ENCODE data around the gene ARHGEF28.

Gene ARHGEF28

GRCh38 chr5:73625944-73626811 is at the start of gene ARHGEF28:
Gene ARHGEF28, plus strand, starts transcription at chr5:73626196. Its CDS starts 58,656 bp downstream, at chr5:73684852.
- in situ Hi-C loops (cut with MboI; ENCODE audit: low sequenced_read_pairs), result no loop called here

GRCh38 chr5:73582285-73583145 is 43.5 kb upstream of the ARHGEF28 start:
- in situ Hi-C loops (cut with MboI; ENCODE audit: low sequenced_read_pairs), result loop anchor here (25.0 kb wide), 2 partner anchors 205 to 1080 kb away; no protein-coding TSS in a partner anchor

GRCh38 chr5:73587923-73588322 is 38.1 kb upstream of the ARHGEF28 start:
- in situ Hi-C loops (cut with MboI; ENCODE audit: low sequenced_read_pairs), result loop anchor here (25.0 kb wide), 2 partner anchors 199 to 1074 kb away; no protein-coding TSS in a partner anchor

GRCh38 chr5:73591102-73591695 is 34.8 kb upstream of the ARHGEF28 start:
- in situ Hi-C loops (cut with MboI; ENCODE audit: low sequenced_read_pairs), result loop anchor here (25.0 kb wide), 2 partner anchors 196 to 1071 kb away; no protein-coding TSS in a partner anchor

- in situ Hi-C loops (cut with MboI; ENCODE audit: low sequenced_read_pairs), result loop anchor here (25.0 kb wide), 2 partner anchors 195 to 1070 kb away; no protein-coding TSS in a partner anchor
Observed at GRCh38 chr5:73591698-73592501, 34.1 kb upstream of the ARHGEF28 start.

- in situ Hi-C loops (cut with MboI; ENCODE audit: low sequenced_read_pairs), result loop anchor here (25.0 kb wide), 2 partner anchors 195 to 1070 kb away; no protein-coding TSS in a partner anchor
Observed at GRCh38 chr5:73592551-73592950, 33.4 kb upstream of the ARHGEF28 start.

- in situ Hi-C loops (cut with MboI; ENCODE audit: low sequenced_read_pairs), result loop anchor here (25.0 kb wide), 2 partner anchors 190 to 1065 kb away; no protein-coding TSS in a partner anchor
Observed at GRCh38 chr5:73596705-73597328, 29.2 kb upstream of the ARHGEF28 start.

GRCh38 chr5:73599380-73599779 is 26.6 kb upstream of the ARHGEF28 start:
- in situ Hi-C loops (cut with MboI; ENCODE audit: low sequenced_read_pairs), result loop anchor here (25.0 kb wide), 2 partner anchors 188 to 1063 kb away; no protein-coding TSS in a partner anchor

GRCh38 chr5:73603998-73604397 is 22.0 kb upstream of the ARHGEF28 start:
- in situ Hi-C loops (cut with MboI; ENCODE audit: low sequenced_read_pairs), result no loop called here

GRCh38 chr5:73605223-73606087 is 20.5 kb upstream of the ARHGEF28 start:
- in situ Hi-C loops (cut with MboI; ENCODE audit: low sequenced_read_pairs), result no loop called here

- in situ Hi-C loops (cut with MboI; ENCODE audit: low sequenced_read_pairs), result no loop called here
Observed at GRCh38 chr5:73606206-73606753, 19.7 kb upstream of the ARHGEF28 start.

GRCh38 chr5:73607228-73607627 is 18.8 kb upstream of the ARHGEF28 start:
- in situ Hi-C loops (cut with MboI; ENCODE audit: low sequenced_read_pairs), result no loop called here

GRCh38 chr5:73612799-73613198 is 13.2 kb upstream of the ARHGEF28 start:
- in situ Hi-C loops (cut with MboI; ENCODE audit: low sequenced_read_pairs), result no loop called here

GRCh38 chr5:73615085-73615484 is 10.9 kb upstream of the ARHGEF28 start:
- in situ Hi-C loops (cut with MboI; ENCODE audit: low sequenced_read_pairs), result no loop called here

GRCh38 chr5:73615947-73616346 is 10.0 kb upstream of the ARHGEF28 start:
- in situ Hi-C loops (cut with MboI; ENCODE audit: low sequenced_read_pairs), result no loop called here

- in situ Hi-C loops (cut with MboI; ENCODE audit: low sequenced_read_pairs), result no loop called here
Observed at GRCh38 chr5:73617510-73618279, 8.3 kb upstream of the ARHGEF28 start.

GRCh38 chr5:73619606-73620333 is 6.2 kb upstream of the ARHGEF28 start:
- in situ Hi-C loops (cut with MboI; ENCODE audit: low sequenced_read_pairs), result no loop called here

All from HL-60/S4 treated with phorbol 12-myristate 13-acetate at 8.2 ng/mL for 4 days and 3 days (cell line).